VCaP (cell line): ENCODE measurements around the gene TIMP1.
A peak's percentile ranks its signal among the peaks of the same experiment; 100 is the strongest.

Experiments used
- H3K27ac ChIP-seq: fragments of 450-650 bp; 2 replicates; pipeline ENCODE4 v1.5.1; 2017
- TF ChIP-seq, protein P1 (sequence below): fragments of 450-650 bp; conservative IDR thresholded peaks from 2 replicates; pipeline ENCODE4 v1.5.1; 2017; ENCODE audit warnings: mild to moderate bottlenecking, moderate library complexity

TIMP1 gene

DNA sequence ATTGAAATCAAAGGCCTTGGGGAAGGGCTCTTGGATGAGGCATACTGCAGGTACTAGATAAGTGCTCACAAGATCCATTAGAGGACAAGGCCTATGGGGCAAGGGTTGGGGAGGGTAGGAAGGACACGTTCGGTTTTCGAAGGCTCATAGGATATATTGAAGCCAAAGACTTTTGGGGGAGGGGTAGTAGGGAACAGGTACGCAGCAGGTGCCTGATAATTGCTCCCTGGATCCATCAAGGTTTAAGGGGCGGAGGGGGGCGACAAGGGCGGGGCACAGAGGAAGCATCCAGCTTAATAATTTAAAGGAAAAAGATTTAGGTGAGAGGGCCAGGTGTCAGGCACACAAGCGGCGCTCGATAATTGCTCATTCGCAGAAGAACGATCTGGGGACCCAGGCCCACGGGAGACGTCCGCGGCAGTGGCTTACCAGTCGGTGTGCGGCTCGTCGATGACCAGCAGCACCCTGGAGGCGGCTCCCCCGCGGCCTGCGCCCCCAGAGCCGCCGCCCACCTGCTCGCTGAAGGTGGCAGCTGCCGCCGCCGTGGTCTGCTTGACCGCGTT, 36.8 kb downstream of the TIMP1 start:
- peak overlapping the region; percentile 38; the same call in 1 of the 2 replicates for H3K27ac ChIP-seq
- TF ChIP-seq, protein P1, sequence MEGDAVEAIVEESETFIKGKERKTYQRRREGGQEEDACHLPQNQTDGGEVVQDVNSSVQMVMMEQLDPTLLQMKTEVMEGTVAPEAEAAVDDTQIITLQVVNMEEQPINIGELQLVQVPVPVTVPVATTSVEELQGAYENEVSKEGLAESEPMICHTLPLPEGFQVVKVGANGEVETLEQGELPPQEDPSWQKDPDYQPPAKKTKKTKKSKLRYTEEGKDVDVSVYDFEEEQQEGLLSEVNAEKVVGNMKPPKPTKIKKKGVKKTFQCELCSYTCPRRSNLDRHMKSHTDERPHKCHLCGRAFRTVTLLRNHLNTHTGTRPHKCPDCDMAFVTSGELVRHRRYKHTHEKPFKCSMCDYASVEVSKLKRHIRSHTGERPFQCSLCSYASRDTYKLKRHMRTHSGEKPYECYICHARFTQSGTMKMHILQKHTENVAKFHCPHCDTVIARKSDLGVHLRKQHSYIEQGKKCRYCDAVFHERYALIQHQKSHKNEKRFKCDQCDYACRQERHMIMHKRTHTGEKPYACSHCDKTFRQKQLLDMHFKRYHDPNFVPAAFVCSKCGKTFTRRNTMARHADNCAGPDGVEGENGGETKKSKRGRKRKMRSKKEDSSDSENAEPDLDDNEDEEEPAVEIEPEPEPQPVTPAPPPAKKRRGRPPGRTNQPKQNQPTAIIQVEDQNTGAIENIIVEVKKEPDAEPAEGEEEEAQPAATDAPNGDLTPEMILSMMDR = no peak

- peak within 1 kb of the TSS; percentile 38; the same call in 1 of the 2 replicates for H3K27ac ChIP-seq
- TF ChIP-seq, protein P1 = peak; percentile 53
Observed at GRCh38 chrX:47619486-47620302, 37.5 kb downstream of the TIMP1 start, which contains the start of gene SYN1. Gene SYN1, minus strand, starts transcription at chrX:47619857. Its CDS starts 129 bp downstream, at chrX:47619728.

DNA sequence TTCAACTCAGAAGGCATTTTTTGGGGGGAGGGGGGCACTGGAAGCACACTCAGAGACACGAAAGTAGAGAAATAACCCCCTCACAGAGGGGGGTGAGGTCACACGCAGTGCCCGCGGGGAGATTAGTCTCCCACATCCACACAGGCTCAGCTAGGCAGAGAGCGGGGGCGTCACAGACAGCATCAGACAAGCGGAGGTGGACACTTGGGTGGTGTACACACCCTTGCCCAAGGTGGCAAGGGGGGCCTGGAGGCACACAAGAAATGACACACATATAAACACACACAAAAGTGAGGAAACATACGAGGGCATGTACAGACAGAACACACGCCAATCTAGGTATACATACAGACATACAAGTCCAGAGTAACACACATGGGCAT, 38.1 kb downstream of the TIMP1 start:
- no peak overlapping the region for H3K27ac ChIP-seq
- TF ChIP-seq, protein P1 = no peak

DNA sequence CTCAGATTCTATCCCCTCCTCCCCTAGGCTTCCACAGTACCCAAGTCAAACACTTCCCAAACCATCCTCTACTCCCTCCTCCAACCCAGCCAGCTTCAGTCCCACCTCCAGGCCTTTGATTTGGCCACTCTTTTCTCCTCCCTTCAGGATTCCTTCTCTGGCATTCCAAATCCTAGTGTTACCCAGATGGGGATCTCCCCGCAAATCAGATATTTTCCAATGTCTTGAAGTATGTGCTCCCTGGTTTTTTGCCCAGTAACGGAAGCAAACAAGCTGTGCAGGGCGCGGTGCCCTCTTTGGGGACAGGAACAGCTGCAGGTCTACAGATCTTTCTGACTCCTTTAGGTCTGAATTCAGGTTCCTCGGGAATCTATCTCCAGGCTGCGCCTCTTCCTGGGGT, 39.6 kb downstream of the TIMP1 start:
- no peak overlapping the region for H3K27ac ChIP-seq
- TF ChIP-seq, protein P1 = no peak

- peak overlapping the region; percentile 34; the same call in 1 of the 2 replicates for H3K27ac ChIP-seq
- TF ChIP-seq, protein P1 = no peak
Observed at GRCh38 chrX:47623540-47624027, 41.3 kb downstream of the TIMP1 start.

- H3K27ac ChIP-seq = no peak overlapping the region
- TF ChIP-seq, protein P1 = no peak
Observed at GRCh38 chrX:47625365-47625764, 43.1 kb downstream of the TIMP1 start.

- H3K27ac ChIP-seq = no peak overlapping the region
- TF ChIP-seq, protein P1 = 0 out of 2 replicates have a peak, but pooled peaks have one; percentile 13
Observed at GRCh38 chrX:47628982-47629381, 46.7 kb downstream of the TIMP1 start.
